NCI-H82 treated with DMSO at 0.1 percent for 48 hours (cell line): Measurements from ENCODE around the gene OR12D2.
"Not testable (repeated sequence)": the region's sequence is repeated elsewhere in the genome, so short reads cannot be mapped to it uniquely, and the experiment has no call there.

Experiments used
- DNase-seq: peaks from one replicate; lab custom pipeline; 2025; ENCODE audit not compliant: unreplicated experiment; lab: John Stamatoyannopoulos, UW

OR12D2 gene

GRCh38 chr6:29395331-29395730, at the start of gene OR12D2:
OR12D2 (plus strand) TSS chr6:29395631; CDS start chr6:29396700, 1,069 bp downstream.
- DNase-seq, result no peak

GRCh38 chr6:29349348-29349747, 46.1 kb upstream of the OR12D2 start:
- not testable (repeated sequence) for DNase-seq

GRCh38 chr6:29354980-29355379, 40.5 kb upstream of the OR12D2 start:
- DNase-seq, result no peak

GRCh38 chr6:29355603-29356002, 39.8 kb upstream of the OR12D2 start:
- no peak for DNase-seq

- DNase-seq, result no peak
Measured at GRCh38 chr6:29368765-29369164, 26.7 kb upstream of the OR12D2 start, which contains the start of gene OR5V1. OR5V1 (minus strand) TSS chr6:29368865; CDS start chr6:29356195, 12,670 bp downstream.

- no peak for DNase-seq
Measured at GRCh38 chr6:29375191-29375590, 20.2 kb upstream of the OR12D2 start, which contains the start of gene OR12D3. OR12D3 (minus strand) TSS chr6:29375291; CDS start chr6:29375287, 4 bp downstream.

- no peak for DNase-seq
Measured at GRCh38 chr6:29376003-29376402, 19.4 kb upstream of the OR12D2 start.

GRCh38 chr6:29388533-29388932, 6.9 kb upstream of the OR12D2 start:
- DNase-seq, result no peak

- DNase-seq, result no peak
Measured at GRCh38 chr6:29399525-29399924, 4.1 kb downstream of the OR12D2 start.

GRCh38 chr6:29403801-29404200, 8.4 kb downstream of the OR12D2 start:
- DNase-seq, result no peak

GRCh38 chr6:29414588-29414987, 19.2 kb downstream of the OR12D2 start, which contains the start of gene OR12D1:
OR12D1 (plus strand) TSS chr6:29414928.
- DNase-seq, result no peak

GRCh38 chr6:29419516-29419915, 24.1 kb downstream of the OR12D2 start:
- DNase-seq, result no peak

GRCh38 chr6:29424168-29424567, 28.7 kb downstream of the OR12D2 start:
- DNase-seq, result no peak

- no peak for DNase-seq
Measured at GRCh38 chr6:29424575-29424974, 29.1 kb downstream of the OR12D2 start.

- DNase-seq, result no peak
Measured at GRCh38 chr6:29425075-29425474, 29.6 kb downstream of the OR12D2 start.

GRCh38 chr6:29426654-29427053, 31.2 kb downstream of the OR12D2 start:
- DNase-seq, result no peak

- not testable (repeated sequence) for DNase-seq
Measured at GRCh38 chr6:29436730-29437129, 41.3 kb downstream of the OR12D2 start.

GRCh38 chr6:29439006-29439405, 43.6 kb downstream of the OR12D2 start, which contains the start of gene OR10C1:
OR10C1 (plus strand) TSS chr6:29439306; CDS start chr6:29440016, 710 bp downstream.
- no peak for DNase-seq

- DNase-seq, result no peak
Measured at GRCh38 chr6:29442719-29443118, 47.3 kb downstream of the OR12D2 start.

GRCh38 chr6:29444031-29444430, 48.6 kb downstream of the OR12D2 start:
- not testable (repeated sequence) for DNase-seq
